Measurements from ENCODE around the gene CAND2. TPM values are rescaled to one million over a fixed set of nuclear protein-coding genes. Genes with fewer than 3 reads are reported as not detected.
"Not testable (repeated sequence)": the region's sequence is repeated elsewhere in the genome, so short reads cannot be mapped to it uniquely, and the experiment has no call there.

CAND2 gene
- total RNA-seq, 4 donors from 2014 or later = 11.5 to 29.9 (median 19.4) TPM

DNA sequence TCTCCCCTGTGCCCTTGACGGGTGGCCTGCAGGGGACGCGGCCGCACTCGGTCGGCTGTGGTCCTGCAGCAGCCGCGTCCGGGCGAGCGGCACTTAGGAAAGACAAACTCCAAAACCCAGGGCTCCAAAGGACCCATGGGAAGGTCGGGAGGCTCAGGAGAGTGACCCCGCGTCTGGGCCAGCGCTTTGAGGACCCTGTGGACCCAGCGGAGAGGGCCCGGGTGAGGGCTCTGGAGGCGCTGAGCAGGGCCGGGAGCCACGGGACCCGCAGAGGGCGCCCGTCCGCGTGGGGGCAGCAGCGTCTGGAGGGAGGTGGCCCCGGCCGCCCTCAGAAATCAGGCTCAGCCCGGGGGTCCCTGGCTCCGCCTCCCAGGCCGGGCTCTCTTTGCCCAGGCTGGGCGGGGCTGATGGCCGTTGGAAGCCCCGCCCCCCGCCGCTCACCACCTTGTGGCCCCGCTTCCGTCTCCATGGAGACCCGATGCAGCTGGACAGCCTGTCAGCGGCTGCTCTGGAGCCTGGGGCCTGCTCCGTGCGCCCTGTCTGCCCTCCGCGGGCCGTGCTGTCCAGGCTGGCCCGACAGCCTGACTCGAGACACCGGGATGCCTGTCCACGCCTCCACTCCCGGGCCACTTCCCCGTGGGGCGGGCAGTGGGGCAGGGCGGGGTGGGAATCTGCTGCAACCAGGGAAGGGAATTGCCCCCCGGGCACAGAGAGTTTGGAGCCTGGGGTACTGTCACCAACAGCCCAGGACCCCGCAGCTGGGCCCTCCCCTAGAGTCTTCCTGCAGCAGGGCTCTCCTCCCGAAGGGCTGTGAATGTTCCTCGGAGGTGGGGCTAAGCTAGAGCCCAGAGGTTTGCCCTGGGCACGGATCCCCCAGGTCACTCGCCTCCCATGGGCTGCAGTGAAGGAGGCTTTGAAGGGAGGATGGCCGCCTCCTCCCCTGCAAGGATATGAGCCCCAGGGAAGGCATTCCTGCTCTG is 79.7 kb downstream of the CAND2 start:
- TF ChIP-seq EP300 (IDR thresholded peaks at IDR 0.05) = no peak
- TF ChIP-seq, protein P1, sequence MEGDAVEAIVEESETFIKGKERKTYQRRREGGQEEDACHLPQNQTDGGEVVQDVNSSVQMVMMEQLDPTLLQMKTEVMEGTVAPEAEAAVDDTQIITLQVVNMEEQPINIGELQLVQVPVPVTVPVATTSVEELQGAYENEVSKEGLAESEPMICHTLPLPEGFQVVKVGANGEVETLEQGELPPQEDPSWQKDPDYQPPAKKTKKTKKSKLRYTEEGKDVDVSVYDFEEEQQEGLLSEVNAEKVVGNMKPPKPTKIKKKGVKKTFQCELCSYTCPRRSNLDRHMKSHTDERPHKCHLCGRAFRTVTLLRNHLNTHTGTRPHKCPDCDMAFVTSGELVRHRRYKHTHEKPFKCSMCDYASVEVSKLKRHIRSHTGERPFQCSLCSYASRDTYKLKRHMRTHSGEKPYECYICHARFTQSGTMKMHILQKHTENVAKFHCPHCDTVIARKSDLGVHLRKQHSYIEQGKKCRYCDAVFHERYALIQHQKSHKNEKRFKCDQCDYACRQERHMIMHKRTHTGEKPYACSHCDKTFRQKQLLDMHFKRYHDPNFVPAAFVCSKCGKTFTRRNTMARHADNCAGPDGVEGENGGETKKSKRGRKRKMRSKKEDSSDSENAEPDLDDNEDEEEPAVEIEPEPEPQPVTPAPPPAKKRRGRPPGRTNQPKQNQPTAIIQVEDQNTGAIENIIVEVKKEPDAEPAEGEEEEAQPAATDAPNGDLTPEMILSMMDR (IDR thresholded peaks at IDR 0.05) = peak in 3 of 4 experiments; percentile 20 to 52 (median 33)
- Histone ChIP-seq H3K27me3 (peaks cover 6% of the 10 kb centered on the region), H3K27ac (no peak overlapping the region), H3K4me3 (peak overlapping the region; percentile 9 to 48), H3K4me1 (peaks cover 0 to 11% (median 8%) of the 10 kb centered on the region in 3 donors), H3K36me3 (no peaks in the 10 kb centered on the region), H3K9me3 (no peaks in the 10 kb centered on the region)
- ATAC-seq = peak; percentile 66
- no CpG with 5 or more reads among the region's 60 CpGs for WGBS, 2 donors (ENCODE audit: low coverage in 1 of 2)

DNA sequence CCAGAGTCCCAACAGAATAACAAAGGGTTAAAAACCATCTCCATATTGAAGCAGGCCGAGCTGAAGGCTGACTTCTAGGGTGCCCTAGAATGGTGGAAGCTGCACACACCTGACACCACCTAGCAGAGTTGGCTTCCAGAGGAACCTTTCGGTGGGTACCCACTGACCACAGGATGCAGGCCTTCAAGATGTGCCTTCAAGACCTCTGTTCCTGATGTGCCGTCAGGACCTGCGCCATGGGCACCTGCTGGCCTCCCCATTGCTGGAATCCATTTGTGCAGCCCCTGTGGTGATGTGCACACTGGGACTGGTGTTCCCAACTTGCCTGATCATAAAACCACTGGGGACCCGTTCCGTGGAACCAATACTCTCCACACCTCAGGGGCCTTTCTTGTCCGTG is 80.6 kb downstream of the CAND2 start:
- 92 to 100% methylated on average over 1 to 4 of the region's 7 CpGs for WGBS, 2 donors (ENCODE audit: low coverage in 1 of 2)
- no peaks in the 10 kb centered on the region for H3K36me3 ChIP-seq

GRCh38 chr3:12878141-12878574 is 81.7 kb downstream of the CAND2 start:
- no peak for ATAC-seq
- Histone ChIP-seq H3K9me3 (no peaks in the 10 kb centered on the region), H3K4me3 (no peak overlapping the region), H3K27me3 (peaks cover 6% of the 10 kb centered on the region), H3K36me3 (no peaks in the 10 kb centered on the region), H3K4me1 (peaks cover 0 to 11% (median 8%) of the 10 kb centered on the region in 3 donors), H3K27ac (no peak overlapping the region)
- TF ChIP-seq POLR2AphosphoS5 (IDR thresholded peaks at IDR 0.05) (no peak), POLR2A (IDR thresholded peaks at IDR 0.05) (no peak), EP300 (IDR thresholded peaks at IDR 0.05) (no peak)
- TF ChIP-seq, protein P1 (IDR thresholded peaks at IDR 0.05) = no peak
- 80% methylated on average over 1 of the region's 2 CpGs; no CpG with 5 or more reads in 1 of the 2 donors for WGBS, 2 donors (ENCODE audit: low coverage in 1 of 2)

More for the DNA sequence above, 80.6 kb downstream of the CAND2 start:
- H3K27ac ChIP-seq = no peak overlapping the region
- H3K9me3 ChIP-seq = no peaks in the 10 kb centered on the region
- TF ChIP-seq POLR2AphosphoS5 (IDR thresholded peaks at IDR 0.05) (no peak), POLR2A (IDR thresholded peaks at IDR 0.05) (no peak), EP300 (IDR thresholded peaks at IDR 0.05) (no peak)
- TF ChIP-seq, protein P1 (IDR thresholded peaks at IDR 0.05) = no peak
- peaks cover 6% of the 10 kb centered on the region for H3K27me3 ChIP-seq
- H3K4me1 ChIP-seq = peaks cover 0 to 11% (median 8%) of the 10 kb centered on the region in 3 donors
- H3K4me3 ChIP-seq = no peak overlapping the region
- ATAC-seq = no peak

- 72 to 84% methylated on average over 2 of the region's 2 CpGs for WGBS, 2 donors (ENCODE audit: low coverage in 1 of 2)
- not testable (repeated sequence) for H3K27me3 ChIP-seq, ATAC-seq, H3K36me3 ChIP-seq, H3K9me3 ChIP-seq, H3K27ac ChIP-seq, H3K4me3 ChIP-seq
- peaks cover 0 to 14% (median 8%) of the 10 kb centered on the region in 3 donors for H3K4me1 ChIP-seq
Measured at GRCh38 chr3:12878758-12879157, 82.3 kb downstream of the CAND2 start.

- WGBS, 2 donors (ENCODE audit: low coverage in 1 of 2) = 96% methylated on average over 2 of the region's 5 CpGs; no CpG with 5 or more reads in 1 of the 2 donors
- H3K27me3 ChIP-seq = peaks cover 6% of the 10 kb centered on the region
- TF ChIP-seq EP300 (IDR thresholded peaks at IDR 0.05) = no peak
- no peak for TF ChIP-seq POLR2AphosphoS5 (IDR thresholded peaks at IDR 0.05)
- TF ChIP-seq POLR2A (IDR thresholded peaks at IDR 0.05) = no peak
- TF ChIP-seq, protein P1 (IDR thresholded peaks at IDR 0.05) = no peak
- no peaks in the 10 kb centered on the region for H3K36me3 ChIP-seq
- H3K27ac ChIP-seq = no peak overlapping the region
- peaks cover 0 to 20% (median 8%) of the 10 kb centered on the region in 3 donors for H3K4me1 ChIP-seq
- H3K9me3 ChIP-seq = no peaks in the 10 kb centered on the region
- no peak for ATAC-seq
- no peak overlapping the region for H3K4me3 ChIP-seq
Measured at GRCh38 chr3:12879191-12879815, 82.8 kb downstream of the CAND2 start.

GRCh38 chr3:12881858-12882257 is 85.4 kb downstream of the CAND2 start:
- H3K36me3 ChIP-seq, ATAC-seq, H3K4me3 ChIP-seq, H3K27ac ChIP-seq, H3K9me3 ChIP-seq, H3K27me3 ChIP-seq: not testable (repeated sequence)
- WGBS, 2 donors (ENCODE audit: low coverage in 1 of 2) = 83 to 97% methylated on average over 3 to 5 of the region's 12 CpGs
- peaks cover 0 to 22% (median 0%) of the 10 kb centered on the region in 3 donors for H3K4me1 ChIP-seq

All from gastroesophageal sphincter (tissue), 4 donors.